Smooth muscle cell (in vitro differentiated cells): ENCODE measurements around the gene BCAR3. TPM values are rescaled to one million over a fixed set of nuclear protein-coding genes. Genes with fewer than 3 reads are reported as not detected.

Experiments used
- DNase-seq: peaks from one replicate; lab custom pipeline; 2025; ENCODE audit not compliant: unreplicated experiment; lab: John Stamatoyannopoulos, UW
- H2AFZ ChIP-seq: fragments of 200-600 bp; sonication (generic); 2 replicates; pipeline ENCODE4 v1.6.0; 2016; ENCODE audit warnings: antibody characterized with exemption, low read depth, mild to moderate bottlenecking
- H3F3A ChIP-seq: fragments of 200-600 bp; sonication (generic); 2 replicates; pipeline ENCODE4 v1.6.0; 2017; ENCODE audit warnings: antibody characterized with exemption, low read depth
- H3K27ac ChIP-seq: fragments of 200-600 bp; sonication (generic); 2 replicates; pipeline ENCODE4 v1.5.1; 2016; ENCODE audit warnings: low read depth, mild to moderate bottlenecking
- H3K27me3 ChIP-seq: fragments of 200-600 bp; sonication (generic); 2 replicates; pipeline ENCODE4 v1.6.1; 2016; ENCODE audit warnings: low read depth, mild to moderate bottlenecking
- H3K36me3 ChIP-seq: fragments of 200-600 bp; sonication (generic); 2 replicates; pipeline ENCODE4 v1.5.1; 2016; ENCODE audit warnings: low read depth
- H3K4me1 ChIP-seq: fragments of 200-600 bp; sonication (generic); 2 replicates; pipeline ENCODE4 v1.5.1; 2016; ENCODE audit warnings: low read depth
- H3K4me2 ChIP-seq: fragments of 200-600 bp; sonication (generic); 2 replicates; pipeline ENCODE4 v1.6.0; 2016; ENCODE audit warnings: mild to moderate bottlenecking
- H3K4me3 ChIP-seq: fragments of 200-600 bp; sonication (generic); 2 replicates; pipeline ENCODE4 v1.5.1; 2016; ENCODE audit warnings: mild to moderate bottlenecking
- H3K79me2 ChIP-seq: fragments of 200-600 bp; sonication (generic); 2 replicates; pipeline ENCODE4 v1.6.0; 2016; ENCODE audit warnings: low read depth, mild to moderate bottlenecking
- H3K9ac ChIP-seq: fragments of 200-600 bp; sonication (generic); 2 replicates; pipeline ENCODE4 v1.6.0; 2016; ENCODE audit warnings: low read depth
- H3K9me3 ChIP-seq: fragments of 200-600 bp; sonication (generic); replicated peaks from 2 replicates; pipeline ENCODE4 v1.5.1; 2016; ENCODE audit warnings: low read depth
- H4K20me1 ChIP-seq: fragments of 200-600 bp; sonication (generic); 2 replicates; pipeline ENCODE4 v1.6.0; 2016; ENCODE audit warnings: low read depth
- WGBS: methylation state at CpG from one replicate; pipeline ENCODE4 v1.1.7; 2016; ENCODE audit warnings: low lambda C conversion rate; 5-methylcytosine and 5-hydroxymethylcytosine counted together
- polyA plus RNA-seq: library from polyadenylated mRNA; unstranded; fragments of >200 nt; fragmentation: Nextera tagmentation; extraction: Ambion mirVana; gene quantifications from 2 replicates; pipeline ENCODE4 v1.2.1, GENCODE V29; 2016
- total RNA-seq: library from RNA; depleted of rRNA; stranded (reverse); fragments of >200 nt; gene quantifications from 2 replicates; pipeline ENCODE4 v1.2.3, GENCODE V29; 2014
- TF ChIP-seq, protein P1 (sequence below): fragments of 200-600 bp; sonication (generic); IDR thresholded peaks from 2 replicates; pipeline ENCODE4 v1.5.1; 2017; ENCODE audit warnings: borderline replicate concordance, mild to moderate bottlenecking, antibody characterized with exemption; ENCODE audit not compliant: insufficient read depth, poor library complexity, severe bottlenecking

BCAR3 gene
- total and polyA plus RNA-seq, 2 experiments from 2014 or later = 21.4 to 24.9 TPM

DNA sequence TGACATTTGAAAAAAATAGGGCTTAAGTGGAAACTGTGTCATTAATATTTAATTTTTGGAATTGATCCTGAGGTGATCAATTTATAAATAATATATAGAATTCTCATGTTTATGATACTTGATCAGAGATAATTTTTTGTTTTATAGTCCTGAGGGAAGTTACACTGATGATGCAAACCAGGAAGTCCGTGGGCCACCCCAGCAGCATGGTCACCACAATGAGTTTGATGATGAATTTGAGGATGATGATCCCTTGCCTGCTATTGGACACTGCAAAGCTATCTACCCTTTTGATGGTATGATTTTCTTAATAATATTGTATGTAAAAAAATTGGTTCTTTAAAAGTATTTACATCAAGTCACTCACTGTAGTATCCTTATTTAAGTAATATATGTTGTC is 132.5 kb downstream of the BCAR3 start:
- peaks cover 24% of the 10 kb centered on the region for H3K36me3 ChIP-seq
- H3K4me1 ChIP-seq = peaks cover 5% of the 10 kb centered on the region
- DNase-seq = no peak

DNA sequence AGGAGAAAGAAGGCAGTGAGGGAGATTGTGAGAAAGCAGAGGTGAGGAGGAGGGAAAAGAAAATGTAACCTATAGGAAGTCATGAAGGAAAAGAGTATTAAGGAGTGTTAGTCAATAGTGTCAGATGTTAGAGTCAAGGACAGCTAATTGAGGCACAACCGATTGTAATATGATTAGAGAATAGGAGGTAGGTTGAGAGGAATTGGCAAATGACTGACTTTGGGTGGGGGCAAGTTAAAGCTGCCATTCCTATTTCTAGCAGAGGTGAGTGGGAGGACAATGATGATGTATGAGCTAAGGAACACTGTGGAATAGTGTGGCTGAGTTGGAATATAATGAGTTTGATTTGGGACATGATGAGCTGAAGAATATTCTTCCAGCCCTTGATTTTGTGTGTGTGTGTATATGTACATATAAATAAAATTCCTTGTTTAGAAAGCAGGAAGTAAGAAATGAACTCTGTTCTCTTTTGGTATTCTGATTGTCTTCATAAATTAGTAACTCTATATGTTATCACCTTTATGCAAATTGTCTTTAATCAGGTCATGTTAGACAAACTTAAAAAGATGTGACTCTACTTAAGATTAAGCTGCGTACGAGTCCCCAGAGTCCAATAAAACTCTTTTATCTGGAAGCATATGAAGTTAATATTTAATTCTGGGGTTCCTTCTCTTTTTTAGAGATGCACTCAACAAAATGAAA is 135.3 kb downstream of the BCAR3 start:
- Histone ChIP-seq H3K79me2 (no peaks in the 10 kb centered on the region), H3K4me2 (no peak overlapping the region), H3K9ac (no peak overlapping the region), H4K20me1 (no peaks in the 10 kb centered on the region), H3K4me1 (no peaks in the 10 kb centered on the region), H3K36me3 (peaks cover 24% of the 10 kb centered on the region), H3K4me3 (no peak overlapping the region), H3K27me3 (no peaks in the 10 kb centered on the region), H3K27ac (no peak overlapping the region), H3F3A (peaks cover 5% of the 10 kb centered on the region), H2AFZ (no peak overlapping the region), H3K9me3 (no peaks in the 10 kb centered on the region)
- 92% methylated on average over 3 of the region's 3 CpGs for WGBS
- TF ChIP-seq, protein P1, sequence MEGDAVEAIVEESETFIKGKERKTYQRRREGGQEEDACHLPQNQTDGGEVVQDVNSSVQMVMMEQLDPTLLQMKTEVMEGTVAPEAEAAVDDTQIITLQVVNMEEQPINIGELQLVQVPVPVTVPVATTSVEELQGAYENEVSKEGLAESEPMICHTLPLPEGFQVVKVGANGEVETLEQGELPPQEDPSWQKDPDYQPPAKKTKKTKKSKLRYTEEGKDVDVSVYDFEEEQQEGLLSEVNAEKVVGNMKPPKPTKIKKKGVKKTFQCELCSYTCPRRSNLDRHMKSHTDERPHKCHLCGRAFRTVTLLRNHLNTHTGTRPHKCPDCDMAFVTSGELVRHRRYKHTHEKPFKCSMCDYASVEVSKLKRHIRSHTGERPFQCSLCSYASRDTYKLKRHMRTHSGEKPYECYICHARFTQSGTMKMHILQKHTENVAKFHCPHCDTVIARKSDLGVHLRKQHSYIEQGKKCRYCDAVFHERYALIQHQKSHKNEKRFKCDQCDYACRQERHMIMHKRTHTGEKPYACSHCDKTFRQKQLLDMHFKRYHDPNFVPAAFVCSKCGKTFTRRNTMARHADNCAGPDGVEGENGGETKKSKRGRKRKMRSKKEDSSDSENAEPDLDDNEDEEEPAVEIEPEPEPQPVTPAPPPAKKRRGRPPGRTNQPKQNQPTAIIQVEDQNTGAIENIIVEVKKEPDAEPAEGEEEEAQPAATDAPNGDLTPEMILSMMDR = no peak
- no peak for DNase-seq

More for the DNA sequence above, 132.5 kb downstream of the BCAR3 start:
- peaks cover 5% of the 10 kb centered on the region for H3F3A ChIP-seq
- H3K79me2 ChIP-seq = no peaks in the 10 kb centered on the region
- TF ChIP-seq, protein P1 = no peak
- H4K20me1 ChIP-seq = peaks cover 9% of the 10 kb centered on the region
- H3K4me2 ChIP-seq = no peak overlapping the region
- no peak overlapping the region for H3K9ac ChIP-seq
- H3K27ac ChIP-seq = no peak overlapping the region
- 100% methylated on average over 1 of the region's 1 CpG for WGBS
- no peaks in the 10 kb centered on the region for H3K27me3 ChIP-seq
- no peak overlapping the region for H3K4me3 ChIP-seq
- H3K9me3 ChIP-seq = no peaks in the 10 kb centered on the region
- no peak overlapping the region for H2AFZ ChIP-seq

DNA sequence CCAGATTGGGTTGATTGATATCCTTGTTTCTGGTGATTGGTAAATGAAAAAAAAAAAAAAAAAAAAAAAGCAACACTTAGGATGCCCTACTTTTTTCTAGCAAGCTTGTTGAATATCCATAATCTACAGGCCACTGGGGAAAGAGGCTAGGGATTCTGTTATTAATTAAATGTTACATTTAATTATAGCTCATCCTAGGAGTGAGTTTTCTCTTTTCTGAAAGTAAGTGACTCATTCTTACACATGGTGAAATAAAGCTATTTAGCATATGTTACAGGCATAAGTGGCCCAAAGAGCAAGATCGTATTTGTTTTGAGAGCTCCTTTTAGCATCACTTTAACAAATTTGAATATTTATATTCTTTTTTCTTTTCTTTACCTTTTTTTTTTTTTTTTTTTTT is 139.2 kb downstream of the BCAR3 start:
- peaks cover 3% of the 10 kb centered on the region for H3K36me3 ChIP-seq
- no peak overlapping the region for H3K4me2 ChIP-seq
- peaks cover 10% of the 10 kb centered on the region for H3K79me2 ChIP-seq
- H3K27me3 ChIP-seq = no peaks in the 10 kb centered on the region
- H3K4me3 ChIP-seq = no peak overlapping the region
- WGBS = 97% methylated on average over 1 of the region's 1 CpG
- H3K27ac ChIP-seq = no peak overlapping the region
- TF ChIP-seq, protein P1 = no peak
- H3K4me1 ChIP-seq = no peaks in the 10 kb centered on the region
- H3F3A ChIP-seq = no peaks in the 10 kb centered on the region
- no peak for DNase-seq
- no peak overlapping the region for H2AFZ ChIP-seq
- H3K9me3 ChIP-seq = no peaks in the 10 kb centered on the region
- no peak overlapping the region for H3K9ac ChIP-seq
- H4K20me1 ChIP-seq = no peaks in the 10 kb centered on the region

DNA sequence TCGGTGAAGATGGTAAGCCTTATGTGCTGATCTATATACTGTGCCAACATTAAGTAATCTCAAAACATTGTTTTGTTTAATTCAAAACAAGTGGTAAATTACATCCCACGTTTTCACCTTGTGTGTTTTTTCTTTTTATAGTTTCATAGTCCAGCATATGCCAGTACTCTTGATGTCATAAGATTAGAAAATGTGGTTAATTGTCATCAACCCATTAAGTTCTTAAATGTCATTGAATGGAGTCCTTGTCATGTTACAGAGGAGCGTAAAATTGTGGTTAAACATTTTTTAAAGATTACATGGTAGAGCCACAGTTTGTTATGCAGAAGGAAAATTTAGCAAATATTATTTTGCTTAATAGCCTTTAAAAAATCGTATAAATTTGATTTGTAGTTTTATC is 140.6 kb downstream of the BCAR3 start:
- Histone ChIP-seq H3K4me3 (no peak overlapping the region), H3K27me3 (no peaks in the 10 kb centered on the region), H3K4me2 (no peak overlapping the region), H3K4me1 (no peaks in the 10 kb centered on the region), H3K27ac (no peak overlapping the region), H4K20me1 (peaks cover 4% of the 10 kb centered on the region), H3K79me2 (peaks cover 10% of the 10 kb centered on the region), H2AFZ (no peak overlapping the region), H3K9me3 (no peaks in the 10 kb centered on the region), H3F3A (no peaks in the 10 kb centered on the region), H3K36me3 (no peaks in the 10 kb centered on the region), H3K9ac (no peak overlapping the region)
- no peak for DNase-seq
- WGBS = 92% methylated on average over 4 of the region's 4 CpGs
- TF ChIP-seq, protein P1 = no peak
